K562 (cell line): ENCODE measurements around the gene PTPRU. TPM values are rescaled to one million over a fixed set of nuclear protein-coding genes. Genes with fewer than 3 reads are reported as not detected.
A peak's percentile ranks its signal among the peaks of the same experiment; 100 is the strongest.

Experiments
- ATF7 ChIP-seq: fragments of 450-650 bp; IDR thresholded peaks from 2 replicates; pipeline ENCODE4 v1.7.1; 2014; ENCODE audit warnings: mild to moderate bottlenecking, moderate library complexity
- GTF2B ChIP-seq: IDR thresholded peaks from 2 replicates; pipeline ENCODE4 v1.6.1; 2011; ENCODE audit not compliant: insufficient read length; ENCODE audit errors: extremely low read depth
- KAT2B ChIP-seq: IDR thresholded peaks from one replicate; pipeline ENCODE4 v1.6.1; 2012; ENCODE audit warnings: low read depth, mild to moderate bottlenecking, control low read depth, inconsistent platforms, low read length, moderate library complexity
- KDM2B ChIP-seq: fragments of 250-450 bp; sonication (Bioruptor Pico); IDR thresholded peaks from 2 replicates; pipeline ENCODE4 v1.8.0; 2021; ENCODE audit warnings: mild to moderate bottlenecking, moderate library complexity
- SMARCE1 ChIP-seq: fragments of 450-650 bp; IDR thresholded peaks from 2 replicates; pipeline ENCODE4 v1.7.1; 2016; ENCODE audit warnings: mild to moderate bottlenecking
- ZBTB11 ChIP-seq, 3 experiments: fragments of 200-800 bp in 1 of 3; fragments of 250-450 bp in 1 of 3; fragments of 450-650 bp in 1 of 3; sonication (Bioruptor Pico) in 1 of 3; sonication (Bioruptor generic) in 1 of 3; formaldehyde crosslinking in 1 of 3; IDR thresholded peaks; 2 replicates each; pipeline versions ENCODE4 v1.6.1 to v1.8.0; 2016 to 2022; ENCODE audit warnings: mild to moderate bottlenecking in 2 of 3, missing genetic modification characterization in 2 of 3, missing compliant biosample characterization in 1 of 3, moderate library complexity in 1 of 3
- polyA plus RNA-seq, 8 experiments: library from polyadenylated mRNA; depleted of rRNA in 4 of 8; stranded (reverse) in 5 of 8; unstranded in 3 of 8; fragments of >200 nt; fragmentation: Nextera tagmentation in 2 of 8; fragmentation: Illumina TruSeq in 1 of 8; extraction: Ambion mirVana in 2 of 8; extraction: Trizol in 1 of 8; gene quantifications; 2 replicates each; pipeline versions ENCODE4 v1.2.1 to v1.2.3, GENCODE V29; 2011 to 2014; ENCODE audit warnings: inconsistent platforms in 1 of 8, missing spikeins in 1 of 8
- total RNA-seq, 7 experiments: library from RNA; depleted of rRNA in 6 of 7; stranded (reverse); fragments of >200 nt in 6 of 7; fragmentation: Illumina TruSeq in 2 of 7; extraction: Trizol in 2 of 7; gene quantifications; 2 replicates each; pipeline versions ENCODE4 v1.2.1 to v1.2.3, GENCODE V29; 2011 to 2021; ENCODE audit warnings: low replicate concordance in 1 of 7
- TF ChIP-seq, protein P1 (sequence below), 2 experiments: fragments of 450-650 bp in 1 of 2; IDR thresholded peaks; 2 replicates each; pipeline ENCODE4 v1.6.1; 2011 to 2017; ENCODE audit warnings: low read depth in 2 of 2, antibody characterized with exemption in 1 of 2, borderline replicate concordance in 1 of 2, low read length in 1 of 2, mild to moderate bottlenecking in 1 of 2, mixed read lengths in 1 of 2; ENCODE audit not compliant: control insufficient read depth in 1 of 2
- TF ChIP-seq, protein P2 (sequence below): fragments of 450-650 bp; IDR thresholded peaks from 2 replicates; pipeline ENCODE4 v1.6.1; 2016; ENCODE audit warnings: mild to moderate bottlenecking, moderate library complexity

PTPRU gene
- total and polyA plus RNA-seq, 9 of the 15 experiments (the other 6 are each of a cell fraction or from before 2014, with no cell fraction given) = 0.01 to 2.9 (median 1.0) TPM

- TF ChIP-seq, protein P1, sequence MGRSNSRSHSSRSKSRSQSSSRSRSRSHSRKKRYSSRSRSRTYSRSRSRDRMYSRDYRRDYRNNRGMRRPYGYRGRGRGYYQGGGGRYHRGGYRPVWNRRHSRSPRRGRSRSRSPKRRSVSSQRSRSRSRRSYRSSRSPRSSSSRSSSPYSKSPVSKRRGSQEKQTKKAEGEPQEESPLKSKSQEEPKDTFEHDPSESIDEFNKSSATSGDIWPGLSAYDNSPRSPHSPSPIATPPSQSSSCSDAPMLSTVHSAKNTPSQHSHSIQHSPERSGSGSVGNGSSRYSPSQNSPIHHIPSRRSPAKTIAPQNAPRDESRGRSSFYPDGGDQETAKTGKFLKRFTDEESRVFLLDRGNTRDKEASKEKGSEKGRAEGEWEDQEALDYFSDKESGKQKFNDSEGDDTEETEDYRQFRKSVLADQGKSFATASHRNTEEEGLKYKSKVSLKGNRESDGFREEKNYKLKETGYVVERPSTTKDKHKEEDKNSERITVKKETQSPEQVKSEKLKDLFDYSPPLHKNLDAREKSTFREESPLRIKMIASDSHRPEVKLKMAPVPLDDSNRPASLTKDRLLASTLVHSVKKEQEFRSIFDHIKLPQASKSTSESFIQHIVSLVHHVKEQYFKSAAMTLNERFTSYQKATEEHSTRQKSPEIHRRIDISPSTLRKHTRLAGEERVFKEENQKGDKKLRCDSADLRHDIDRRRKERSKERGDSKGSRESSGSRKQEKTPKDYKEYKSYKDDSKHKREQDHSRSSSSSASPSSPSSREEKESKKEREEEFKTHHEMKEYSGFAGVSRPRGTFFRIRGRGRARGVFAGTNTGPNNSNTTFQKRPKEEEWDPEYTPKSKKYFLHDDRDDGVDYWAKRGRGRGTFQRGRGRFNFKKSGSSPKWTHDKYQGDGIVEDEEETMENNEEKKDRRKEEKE (IDR thresholded peaks at IDR 0.05; ENCODE audit: borderline replicate concordance in 1 of 2, control insufficient read depth in 1 of 2, low read depth in 2 of 2, low read length in 1 of 2) = no peak
- TF ChIP-seq SMARCE1 (peak; percentile 84), KDM2B (no peak), KAT2B (no peak), ATF7 (peak; percentile 19; the same call in 1 of the 2 replicates), ZBTB11 (CRISPR knock-in tag; IDR thresholded peaks at IDR 0.05) (no peak), GTF2B (no peak)
- TF ChIP-seq, protein P2, sequence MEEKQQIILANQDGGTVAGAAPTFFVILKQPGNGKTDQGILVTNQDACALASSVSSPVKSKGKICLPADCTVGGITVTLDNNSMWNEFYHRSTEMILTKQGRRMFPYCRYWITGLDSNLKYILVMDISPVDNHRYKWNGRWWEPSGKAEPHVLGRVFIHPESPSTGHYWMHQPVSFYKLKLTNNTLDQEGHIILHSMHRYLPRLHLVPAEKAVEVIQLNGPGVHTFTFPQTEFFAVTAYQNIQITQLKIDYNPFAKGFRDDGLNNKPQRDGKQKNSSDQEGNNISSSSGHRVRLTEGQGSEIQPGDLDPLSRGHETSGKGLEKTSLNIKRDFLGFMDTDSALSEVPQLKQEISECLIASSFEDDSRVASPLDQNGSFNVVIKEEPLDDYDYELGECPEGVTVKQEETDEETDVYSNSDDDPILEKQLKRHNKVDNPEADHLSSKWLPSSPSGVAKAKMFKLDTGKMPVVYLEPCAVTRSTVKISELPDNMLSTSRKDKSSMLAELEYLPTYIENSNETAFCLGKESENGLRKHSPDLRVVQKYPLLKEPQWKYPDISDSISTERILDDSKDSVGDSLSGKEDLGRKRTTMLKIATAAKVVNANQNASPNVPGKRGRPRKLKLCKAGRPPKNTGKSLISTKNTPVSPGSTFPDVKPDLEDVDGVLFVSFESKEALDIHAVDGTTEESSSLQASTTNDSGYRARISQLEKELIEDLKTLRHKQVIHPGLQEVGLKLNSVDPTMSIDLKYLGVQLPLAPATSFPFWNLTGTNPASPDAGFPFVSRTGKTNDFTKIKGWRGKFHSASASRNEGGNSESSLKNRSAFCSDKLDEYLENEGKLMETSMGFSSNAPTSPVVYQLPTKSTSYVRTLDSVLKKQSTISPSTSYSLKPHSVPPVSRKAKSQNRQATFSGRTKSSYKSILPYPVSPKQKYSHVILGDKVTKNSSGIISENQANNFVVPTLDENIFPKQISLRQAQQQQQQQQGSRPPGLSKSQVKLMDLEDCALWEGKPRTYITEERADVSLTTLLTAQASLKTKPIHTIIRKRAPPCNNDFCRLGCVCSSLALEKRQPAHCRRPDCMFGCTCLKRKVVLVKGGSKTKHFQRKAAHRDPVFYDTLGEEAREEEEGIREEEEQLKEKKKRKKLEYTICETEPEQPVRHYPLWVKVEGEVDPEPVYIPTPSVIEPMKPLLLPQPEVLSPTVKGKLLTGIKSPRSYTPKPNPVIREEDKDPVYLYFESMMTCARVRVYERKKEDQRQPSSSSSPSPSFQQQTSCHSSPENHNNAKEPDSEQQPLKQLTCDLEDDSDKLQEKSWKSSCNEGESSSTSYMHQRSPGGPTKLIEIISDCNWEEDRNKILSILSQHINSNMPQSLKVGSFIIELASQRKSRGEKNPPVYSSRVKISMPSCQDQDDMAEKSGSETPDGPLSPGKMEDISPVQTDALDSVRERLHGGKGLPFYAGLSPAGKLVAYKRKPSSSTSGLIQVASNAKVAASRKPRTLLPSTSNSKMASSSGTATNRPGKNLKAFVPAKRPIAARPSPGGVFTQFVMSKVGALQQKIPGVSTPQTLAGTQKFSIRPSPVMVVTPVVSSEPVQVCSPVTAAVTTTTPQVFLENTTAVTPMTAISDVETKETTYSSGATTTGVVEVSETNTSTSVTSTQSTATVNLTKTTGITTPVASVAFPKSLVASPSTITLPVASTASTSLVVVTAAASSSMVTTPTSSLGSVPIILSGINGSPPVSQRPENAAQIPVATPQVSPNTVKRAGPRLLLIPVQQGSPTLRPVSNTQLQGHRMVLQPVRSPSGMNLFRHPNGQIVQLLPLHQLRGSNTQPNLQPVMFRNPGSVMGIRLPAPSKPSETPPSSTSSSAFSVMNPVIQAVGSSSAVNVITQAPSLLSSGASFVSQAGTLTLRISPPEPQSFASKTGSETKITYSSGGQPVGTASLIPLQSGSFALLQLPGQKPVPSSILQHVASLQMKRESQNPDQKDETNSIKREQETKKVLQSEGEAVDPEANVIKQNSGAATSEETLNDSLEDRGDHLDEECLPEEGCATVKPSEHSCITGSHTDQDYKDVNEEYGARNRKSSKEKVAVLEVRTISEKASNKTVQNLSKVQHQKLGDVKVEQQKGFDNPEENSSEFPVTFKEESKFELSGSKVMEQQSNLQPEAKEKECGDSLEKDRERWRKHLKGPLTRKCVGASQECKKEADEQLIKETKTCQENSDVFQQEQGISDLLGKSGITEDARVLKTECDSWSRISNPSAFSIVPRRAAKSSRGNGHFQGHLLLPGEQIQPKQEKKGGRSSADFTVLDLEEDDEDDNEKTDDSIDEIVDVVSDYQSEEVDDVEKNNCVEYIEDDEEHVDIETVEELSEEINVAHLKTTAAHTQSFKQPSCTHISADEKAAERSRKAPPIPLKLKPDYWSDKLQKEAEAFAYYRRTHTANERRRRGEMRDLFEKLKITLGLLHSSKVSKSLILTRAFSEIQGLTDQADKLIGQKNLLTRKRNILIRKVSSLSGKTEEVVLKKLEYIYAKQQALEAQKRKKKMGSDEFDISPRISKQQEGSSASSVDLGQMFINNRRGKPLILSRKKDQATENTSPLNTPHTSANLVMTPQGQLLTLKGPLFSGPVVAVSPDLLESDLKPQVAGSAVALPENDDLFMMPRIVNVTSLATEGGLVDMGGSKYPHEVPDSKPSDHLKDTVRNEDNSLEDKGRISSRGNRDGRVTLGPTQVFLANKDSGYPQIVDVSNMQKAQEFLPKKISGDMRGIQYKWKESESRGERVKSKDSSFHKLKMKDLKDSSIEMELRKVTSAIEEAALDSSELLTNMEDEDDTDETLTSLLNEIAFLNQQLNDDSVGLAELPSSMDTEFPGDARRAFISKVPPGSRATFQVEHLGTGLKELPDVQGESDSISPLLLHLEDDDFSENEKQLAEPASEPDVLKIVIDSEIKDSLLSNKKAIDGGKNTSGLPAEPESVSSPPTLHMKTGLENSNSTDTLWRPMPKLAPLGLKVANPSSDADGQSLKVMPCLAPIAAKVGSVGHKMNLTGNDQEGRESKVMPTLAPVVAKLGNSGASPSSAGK = no peak
These were observed 27.9 kb upstream of the PTPRU start (continued) for GRCh38 chr1:29208442-29208841.
